Measurements from ENCODE around the gene HIF1A.

The HIF1A gene

DNA sequence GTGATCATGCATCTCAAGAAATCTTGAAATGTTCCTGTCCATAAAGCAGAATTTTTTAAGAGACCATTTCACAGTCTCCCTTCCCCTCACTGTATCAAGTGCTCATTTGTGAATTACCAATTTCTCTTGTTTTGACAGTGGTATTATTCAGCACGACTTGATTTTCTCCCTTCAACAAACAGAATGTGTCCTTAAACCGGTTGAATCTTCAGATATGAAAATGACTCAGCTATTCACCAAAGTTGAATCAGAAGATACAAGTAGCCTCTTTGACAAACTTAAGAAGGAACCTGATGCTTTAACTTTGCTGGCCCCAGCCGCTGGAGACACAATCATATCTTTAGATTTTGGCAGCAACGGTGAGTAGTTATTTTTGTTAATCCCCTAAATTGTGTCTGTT, 41.4 kb downstream of the HIF1A start:
- no peak for DNase-seq
- TF ChIP-seq EZH2 (IDR thresholded peaks at IDR 0.05; ENCODE audit: borderline replicate concordance, low read depth, low read length, severe bottlenecking) = no peak
- TF ChIP-seq, protein P1, sequence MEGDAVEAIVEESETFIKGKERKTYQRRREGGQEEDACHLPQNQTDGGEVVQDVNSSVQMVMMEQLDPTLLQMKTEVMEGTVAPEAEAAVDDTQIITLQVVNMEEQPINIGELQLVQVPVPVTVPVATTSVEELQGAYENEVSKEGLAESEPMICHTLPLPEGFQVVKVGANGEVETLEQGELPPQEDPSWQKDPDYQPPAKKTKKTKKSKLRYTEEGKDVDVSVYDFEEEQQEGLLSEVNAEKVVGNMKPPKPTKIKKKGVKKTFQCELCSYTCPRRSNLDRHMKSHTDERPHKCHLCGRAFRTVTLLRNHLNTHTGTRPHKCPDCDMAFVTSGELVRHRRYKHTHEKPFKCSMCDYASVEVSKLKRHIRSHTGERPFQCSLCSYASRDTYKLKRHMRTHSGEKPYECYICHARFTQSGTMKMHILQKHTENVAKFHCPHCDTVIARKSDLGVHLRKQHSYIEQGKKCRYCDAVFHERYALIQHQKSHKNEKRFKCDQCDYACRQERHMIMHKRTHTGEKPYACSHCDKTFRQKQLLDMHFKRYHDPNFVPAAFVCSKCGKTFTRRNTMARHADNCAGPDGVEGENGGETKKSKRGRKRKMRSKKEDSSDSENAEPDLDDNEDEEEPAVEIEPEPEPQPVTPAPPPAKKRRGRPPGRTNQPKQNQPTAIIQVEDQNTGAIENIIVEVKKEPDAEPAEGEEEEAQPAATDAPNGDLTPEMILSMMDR (IDR thresholded peaks at IDR 0.05; ENCODE audit: borderline replicate concordance, extremely low read depth, low read length, poor library complexity, severe bottlenecking) = no peak
- ATAC-seq (ENCODE audit: insufficient read depth, low read depth) = no peak
- Histone ChIP-seq H3K9me3 (ENCODE audit: insufficient read depth, low read length, severe bottlenecking) (no peaks in the 10 kb centered on the region), H2AFZ (ENCODE audit: low read depth, low read length) (no peak overlapping the region), H3K4me3 (ENCODE audit: low read depth in 1 of 2, low read length in 2 of 2) (no peak overlapping the region), H3K27me3 (ENCODE audit: insufficient read depth, low read length, poor library complexity) (no peaks in the 10 kb centered on the region), H3K9ac (ENCODE audit: low read depth, low read length) (no peak overlapping the region), H3K36me3 (ENCODE audit: insufficient read depth, low read length) (peaks cover 90% of the 10 kb centered on the region), H4K20me1 (ENCODE audit: insufficient read depth, low read length) (no peaks in the 10 kb centered on the region), H3K79me2 (ENCODE audit: insufficient read depth, low read length) (no peaks in the 10 kb centered on the region), H3K27ac (ENCODE audit: low read length) (no peak overlapping the region), H3K4me2 (ENCODE audit: insufficient read depth, low read length) (no peak overlapping the region), H3K4me1 (ENCODE audit: insufficient read depth, low read length) (no peaks in the 10 kb centered on the region)

DNA sequence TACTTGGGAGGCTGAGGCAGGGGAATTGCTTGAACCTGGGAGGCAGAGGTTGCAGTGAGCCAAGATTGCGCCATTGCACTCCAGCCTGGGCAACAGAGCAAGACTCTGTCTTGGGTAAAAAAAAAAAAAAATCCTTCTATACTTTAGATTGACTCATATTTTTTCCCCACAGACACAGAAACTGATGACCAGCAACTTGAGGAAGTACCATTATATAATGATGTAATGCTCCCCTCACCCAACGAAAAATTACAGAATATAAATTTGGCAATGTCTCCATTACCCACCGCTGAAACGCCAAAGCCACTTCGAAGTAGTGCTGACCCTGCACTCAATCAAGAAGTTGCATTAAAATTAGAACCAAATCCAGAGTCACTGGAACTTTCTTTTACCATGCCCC, 42.6 kb downstream of the HIF1A start:
- Histone ChIP-seq H3K4me3 (ENCODE audit: low read depth in 1 of 2, low read length in 2 of 2) (no peak overlapping the region), H3K9ac (ENCODE audit: low read depth, low read length) (no peak overlapping the region), H3K27me3 (ENCODE audit: insufficient read depth, low read length, poor library complexity) (no peaks in the 10 kb centered on the region), H2AFZ (ENCODE audit: low read depth, low read length) (no peak overlapping the region), H3K9me3 (ENCODE audit: insufficient read depth, low read length, severe bottlenecking) (no peaks in the 10 kb centered on the region), H3K36me3 (ENCODE audit: insufficient read depth, low read length) (peaks cover 90% of the 10 kb centered on the region), H3K27ac (ENCODE audit: low read length) (no peak overlapping the region), H4K20me1 (ENCODE audit: insufficient read depth, low read length) (no peaks in the 10 kb centered on the region), H3K4me1 (ENCODE audit: insufficient read depth, low read length) (no peaks in the 10 kb centered on the region), H3K4me2 (ENCODE audit: insufficient read depth, low read length) (no peak overlapping the region), H3K79me2 (ENCODE audit: insufficient read depth, low read length) (no peaks in the 10 kb centered on the region)
- no peak for ATAC-seq (ENCODE audit: insufficient read depth, low read depth)
- DNase-seq = no peak
- TF ChIP-seq, protein P1 (IDR thresholded peaks at IDR 0.05; ENCODE audit: borderline replicate concordance, extremely low read depth, low read length, poor library complexity, severe bottlenecking) = no peak
- TF ChIP-seq EZH2 (IDR thresholded peaks at IDR 0.05; ENCODE audit: borderline replicate concordance, low read depth, low read length, severe bottlenecking) = no peak

DNA sequence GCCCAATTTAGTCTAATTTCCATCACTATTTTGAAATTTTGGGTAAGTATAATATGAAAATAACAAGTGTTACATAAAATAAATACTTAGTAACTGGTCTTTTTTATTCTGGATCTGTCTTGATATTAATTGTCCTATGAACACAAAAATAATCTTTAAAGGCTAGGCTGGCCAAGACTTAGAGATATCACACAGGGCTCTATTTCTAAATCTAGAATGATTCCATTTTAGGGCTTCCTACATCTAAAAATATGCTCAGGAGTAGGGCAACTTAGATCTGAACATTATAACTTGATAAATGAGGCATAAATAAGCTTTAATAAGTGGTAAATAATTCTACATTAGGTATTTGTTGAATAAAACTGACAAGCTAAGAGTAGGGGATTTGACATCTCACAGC, 43.8 kb downstream of the HIF1A start:
- Histone ChIP-seq H3K36me3 (ENCODE audit: insufficient read depth, low read length) (peaks cover 90% of the 10 kb centered on the region), H3K4me1 (ENCODE audit: insufficient read depth, low read length) (no peaks in the 10 kb centered on the region)

DNA sequence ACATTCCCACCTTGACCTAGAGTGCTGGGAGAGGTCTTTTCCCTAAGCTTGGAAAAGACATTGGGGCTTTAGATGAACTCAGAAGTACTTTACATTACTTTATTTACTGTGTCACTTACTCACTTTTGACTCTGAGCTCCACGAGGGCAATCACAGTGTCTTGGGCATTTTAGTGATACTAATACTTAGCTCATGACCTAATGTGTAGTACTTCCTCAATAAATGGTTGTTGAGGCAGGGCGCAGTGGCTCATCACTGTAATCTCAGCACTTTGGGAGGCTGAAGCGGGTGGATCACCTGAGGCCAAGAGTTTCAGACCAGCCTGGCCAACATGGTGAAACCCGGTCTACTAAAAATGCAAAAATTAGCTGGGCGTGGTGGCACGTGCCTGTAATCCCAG, 47.1 kb downstream of the HIF1A start:
- H3K79me2 ChIP-seq (ENCODE audit: insufficient read depth, low read length) = no peaks in the 10 kb centered on the region
- ATAC-seq (ENCODE audit: insufficient read depth, low read depth) = no peak
- H3K36me3 ChIP-seq (ENCODE audit: insufficient read depth, low read length) = peaks cover 89% of the 10 kb centered on the region

More for the DNA sequence above, 43.8 kb downstream of the HIF1A start:
- Histone ChIP-seq H2AFZ (ENCODE audit: low read depth, low read length) (no peak overlapping the region), H4K20me1 (ENCODE audit: insufficient read depth, low read length) (no peaks in the 10 kb centered on the region), H3K4me2 (ENCODE audit: insufficient read depth, low read length) (no peak overlapping the region), H3K79me2 (ENCODE audit: insufficient read depth, low read length) (no peaks in the 10 kb centered on the region), H3K9me3 (ENCODE audit: insufficient read depth, low read length, severe bottlenecking) (no peaks in the 10 kb centered on the region), H3K27ac (ENCODE audit: low read length) (no peak overlapping the region), H3K27me3 (ENCODE audit: insufficient read depth, low read length, poor library complexity) (no peaks in the 10 kb centered on the region), H3K4me3 (ENCODE audit: low read depth in 1 of 2, low read length in 2 of 2) (no peak overlapping the region), H3K9ac (ENCODE audit: low read depth, low read length) (no peak overlapping the region)
- DNase-seq (no peak), ATAC-seq (ENCODE audit: insufficient read depth, low read depth) (no peak)
- TF ChIP-seq EZH2 (IDR thresholded peaks at IDR 0.05; ENCODE audit: borderline replicate concordance, low read depth, low read length, severe bottlenecking) = no peak

More for the DNA sequence above, 47.1 kb downstream of the HIF1A start:
- TF ChIP-seq, protein P1 (IDR thresholded peaks at IDR 0.05; ENCODE audit: borderline replicate concordance, extremely low read depth, low read length, poor library complexity, severe bottlenecking) = no peak
- no peak for TF ChIP-seq EZH2 (IDR thresholded peaks at IDR 0.05; ENCODE audit: borderline replicate concordance, low read depth, low read length, severe bottlenecking)
- Histone ChIP-seq H3K4me3 (ENCODE audit: low read depth in 1 of 2, low read length in 2 of 2) (no peak overlapping the region), H3K4me1 (ENCODE audit: insufficient read depth, low read length) (no peaks in the 10 kb centered on the region), H4K20me1 (ENCODE audit: insufficient read depth, low read length) (no peaks in the 10 kb centered on the region), H3K4me2 (ENCODE audit: insufficient read depth, low read length) (no peak overlapping the region), H3K9me3 (ENCODE audit: insufficient read depth, low read length, severe bottlenecking) (no peaks in the 10 kb centered on the region), H3K27ac (ENCODE audit: low read length) (no peak overlapping the region), H3K27me3 (ENCODE audit: insufficient read depth, low read length, poor library complexity) (no peaks in the 10 kb centered on the region), H3K9ac (ENCODE audit: low read depth, low read length) (no peak overlapping the region), H2AFZ (ENCODE audit: low read depth, low read length) (no peak overlapping the region)
- no peak for DNase-seq
